DMS153 (cell line): Measurements from ENCODE around the gene TNNI2.

Experiments
- DNase-seq: peaks from one replicate; lab custom pipeline; 2025; lab: John Stamatoyannopoulos, UW

The TNNI2 gene

DNA sequence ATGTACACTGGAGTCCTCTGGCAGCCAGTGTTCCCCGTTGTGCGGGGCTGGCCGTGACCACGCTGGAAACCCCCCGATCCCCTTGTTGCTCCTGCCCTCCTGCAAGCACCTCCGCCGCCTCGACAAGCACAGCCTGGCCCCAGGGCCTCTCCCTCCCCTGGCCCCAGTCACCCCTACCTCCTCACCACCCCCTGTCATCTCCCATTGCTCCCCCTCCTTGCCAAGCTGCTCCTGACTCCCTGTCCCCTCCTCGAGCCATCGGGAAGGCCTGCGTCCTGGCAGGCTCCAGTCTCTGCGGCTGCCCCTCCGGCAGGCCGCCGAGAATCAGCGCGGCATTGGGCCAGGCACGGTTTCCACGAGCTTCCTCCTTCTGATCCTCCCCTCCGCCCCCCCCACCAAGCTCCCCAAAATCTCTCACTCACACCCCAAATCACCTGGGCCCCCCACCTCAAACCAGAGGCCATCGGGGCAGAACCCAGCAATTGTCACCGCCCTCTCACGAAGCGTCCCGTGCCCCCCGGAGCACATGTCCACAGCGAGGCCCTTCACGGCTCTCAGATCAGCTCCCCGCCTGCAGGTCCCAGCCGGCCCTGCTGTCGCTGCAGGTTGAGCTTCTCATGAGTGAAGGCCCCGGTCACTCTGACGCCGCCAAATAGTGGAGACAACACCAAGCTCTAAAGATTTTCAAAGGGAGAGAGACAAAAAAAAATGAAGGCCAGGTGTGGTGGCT lies 8.4 kb downstream of the TNNI2 start:
- DNase-seq = no peak

GRCh38 chr11:1847926-1848639 lies 9.3 kb downstream of the TNNI2 start:
- DNase-seq = no peak

- no peak for DNase-seq
Measured at GRCh38 chr11:1848640-1849430, 10.1 kb downstream of the TNNI2 start.

DNA sequence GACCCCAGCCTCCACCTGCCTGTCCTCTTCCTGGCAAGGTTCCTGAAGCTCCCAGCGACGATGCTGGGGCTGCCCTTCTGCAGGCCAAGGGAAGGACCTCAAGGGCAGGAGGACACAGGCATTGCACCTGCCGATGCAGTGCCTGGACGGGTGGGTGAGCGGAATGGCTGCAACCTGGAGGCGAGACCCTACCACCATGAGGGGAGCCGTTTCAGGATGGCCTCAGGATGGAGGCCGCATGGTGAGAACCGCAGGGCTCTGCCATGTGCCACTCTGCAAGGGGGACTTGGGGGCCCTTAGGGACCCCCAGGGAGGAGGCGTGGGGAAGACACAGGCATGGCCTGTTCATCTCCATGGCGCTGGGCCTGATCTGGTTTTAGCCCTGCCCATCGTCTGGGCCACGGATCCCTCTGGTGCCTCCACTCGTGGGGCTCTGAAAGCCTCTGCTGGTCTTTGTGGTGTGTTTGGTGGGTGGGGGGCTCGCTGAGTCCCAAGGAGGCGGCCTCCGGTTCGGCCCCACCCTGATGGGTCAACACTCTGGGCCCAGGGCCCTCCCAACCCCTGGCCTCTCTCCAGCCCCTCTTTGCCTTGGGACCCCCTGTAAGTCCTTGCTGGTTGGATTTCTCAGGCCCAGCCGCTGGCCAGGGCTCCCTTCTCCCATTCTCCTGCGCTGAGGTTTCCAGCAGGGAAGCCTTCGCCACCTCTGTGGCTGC lies 12.8 kb downstream of the TNNI2 start:
- no peak for DNase-seq

DNA sequence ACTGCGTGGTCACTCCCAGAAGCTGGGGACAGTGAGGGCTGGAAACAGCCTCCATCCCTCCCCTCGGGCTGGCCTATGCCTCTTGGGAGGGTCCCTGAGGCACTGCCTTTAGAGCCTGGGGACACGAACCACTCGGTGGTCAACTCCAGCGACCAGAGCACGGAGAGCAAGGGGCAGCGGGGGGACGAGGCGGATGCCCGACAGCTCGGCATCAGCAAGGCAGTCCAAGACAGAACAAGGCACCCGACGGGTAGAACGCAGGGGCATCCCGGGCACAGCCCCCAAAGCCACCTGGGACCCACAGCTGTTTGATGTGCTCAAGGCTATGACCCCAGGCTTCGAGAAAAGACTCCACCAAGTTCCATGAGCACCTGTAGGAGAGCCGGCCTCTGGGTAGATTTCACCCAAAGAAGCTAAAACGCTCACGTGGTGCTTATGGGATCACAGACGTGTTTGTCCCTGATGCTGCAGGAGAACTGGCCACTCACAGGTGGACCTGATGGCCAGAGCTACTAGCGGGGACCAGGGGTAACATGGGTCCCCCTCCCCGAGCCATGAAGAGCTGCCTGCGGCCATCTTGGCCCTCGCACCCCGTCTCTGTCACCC lies 13.6 kb downstream of the TNNI2 start:
- no peak for DNase-seq

- DNase-seq = no peak
Measured at GRCh38 chr11:1852877-1853276, 14.1 kb downstream of the TNNI2 start, which contains the start of gene LSP1. LSP1 (plus strand) TSS chr11:1853084; CDS start chr11:1853145, 61 bp downstream.

DNA sequence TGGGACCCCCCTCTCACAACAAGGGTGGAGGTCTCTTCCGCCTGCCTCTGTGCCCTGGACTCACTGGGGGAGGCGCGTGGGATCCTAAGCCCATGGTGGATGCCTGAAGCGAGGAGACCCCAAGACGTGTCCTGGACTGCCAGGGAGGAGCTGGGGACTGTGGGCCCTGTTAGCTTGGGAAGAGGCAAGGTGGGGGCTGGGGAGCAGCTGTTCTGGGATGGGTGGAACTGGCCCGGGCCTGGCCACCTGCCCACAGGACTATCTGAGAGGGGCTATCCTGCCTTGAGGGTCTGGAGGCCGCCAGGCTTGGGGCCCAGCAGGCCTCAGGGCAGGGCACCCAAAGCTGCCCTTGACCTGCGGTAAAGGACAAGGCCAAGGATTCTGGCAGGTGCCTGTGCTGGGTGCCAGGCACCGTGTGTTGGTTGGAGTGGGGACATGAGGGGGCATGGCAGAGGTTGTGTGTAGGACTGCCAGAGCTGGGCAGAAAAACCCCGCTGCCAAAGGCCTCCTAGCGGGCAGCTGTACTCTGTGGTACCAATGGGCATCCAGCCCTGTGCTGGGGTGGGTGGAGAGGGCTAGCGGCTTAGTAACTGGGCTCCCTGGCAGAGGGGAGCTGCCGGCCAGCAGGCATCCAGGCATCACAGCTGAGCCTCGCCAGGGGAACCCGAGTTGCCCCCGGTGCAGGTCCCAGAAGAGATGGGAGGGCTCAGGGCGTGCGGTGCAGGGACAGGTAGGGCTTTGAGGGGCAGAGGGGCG lies 14.8 kb downstream of the TNNI2 start:
- no peak for DNase-seq

DNA sequence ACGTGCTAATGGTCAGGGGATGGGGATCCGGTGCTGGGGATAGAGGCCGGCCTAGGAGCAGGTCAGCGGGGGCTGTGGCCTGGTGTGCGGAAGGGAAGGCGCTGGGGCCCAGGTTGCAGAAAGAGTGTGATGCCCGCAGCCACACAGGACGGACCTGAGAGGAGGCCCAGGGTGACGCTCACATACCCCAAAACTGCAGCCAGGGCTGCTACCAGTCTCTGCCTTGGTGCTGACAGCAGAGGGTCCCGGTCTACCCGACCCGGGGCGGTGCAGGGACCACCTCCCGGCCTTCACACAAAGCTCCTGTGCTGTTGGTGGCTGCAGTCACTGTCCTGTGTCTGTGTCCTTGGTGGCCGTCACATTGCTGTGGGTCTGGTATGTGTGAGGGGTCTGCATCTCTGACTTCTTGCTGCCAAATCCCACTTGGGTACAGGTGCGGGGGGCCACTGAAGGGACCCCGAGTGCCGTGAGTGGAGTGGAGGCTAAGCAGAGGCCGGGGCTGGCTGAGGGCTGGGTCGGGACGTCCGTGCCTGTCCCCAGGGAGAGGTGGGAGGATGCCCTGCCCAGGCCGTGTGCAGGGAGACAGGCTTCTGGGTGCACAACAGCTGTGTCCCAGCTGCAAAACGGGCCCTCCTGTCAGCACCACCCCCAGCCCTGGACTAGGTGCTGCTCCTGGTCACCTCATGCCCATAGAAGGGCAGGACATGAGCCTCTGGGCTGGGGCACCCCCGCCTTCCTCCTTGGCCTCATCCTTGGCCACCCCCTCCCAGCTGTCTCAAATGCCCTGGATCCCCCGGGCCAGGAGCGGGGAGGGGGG lies 15.6 kb downstream of the TNNI2 start:
- no peak for DNase-seq

DNA sequence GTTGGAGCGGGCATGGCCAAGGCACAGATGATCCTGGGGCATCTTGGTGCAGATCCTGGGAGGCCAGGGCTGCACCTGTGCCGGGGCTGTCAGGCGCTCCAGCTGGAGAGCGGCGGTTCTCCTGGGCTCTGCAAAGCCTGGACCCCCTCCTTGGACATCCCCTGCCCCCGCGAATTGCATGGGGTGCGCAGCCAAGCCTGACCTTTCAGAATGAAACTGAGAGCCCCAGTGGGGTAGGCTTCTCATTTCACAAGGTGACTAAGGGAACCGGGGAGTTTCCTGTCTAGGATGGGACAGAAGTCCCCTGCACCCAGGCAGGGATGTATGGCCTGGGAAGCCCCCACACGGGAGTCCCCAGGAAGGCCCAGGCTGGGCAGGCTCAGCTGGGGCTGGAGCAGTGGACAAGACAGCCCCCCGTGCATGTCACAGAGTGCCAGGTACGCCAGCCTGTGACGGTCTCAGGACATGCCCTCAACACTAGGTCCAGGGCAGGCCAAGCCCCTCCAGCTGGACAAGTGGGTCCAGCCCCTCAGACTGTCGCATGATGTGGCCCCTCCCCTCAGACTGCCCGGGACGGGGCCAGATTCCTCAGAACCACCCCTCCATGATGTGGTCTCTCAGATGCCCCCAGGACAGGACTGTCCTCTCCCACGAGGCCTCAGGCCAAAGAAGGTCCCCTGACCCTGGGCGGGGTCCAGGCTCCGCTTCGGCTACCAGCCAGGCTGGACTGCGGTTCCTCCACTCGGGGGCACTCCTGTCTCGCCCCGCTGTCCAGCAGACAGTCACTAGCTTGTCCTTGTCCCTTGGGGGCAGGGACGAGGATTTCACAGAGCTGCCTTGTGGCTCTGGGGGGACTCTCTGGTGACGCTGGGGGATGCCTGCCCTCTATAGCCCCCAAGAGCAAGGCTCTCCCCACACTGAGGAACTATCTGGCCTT lies 16.4 kb downstream of the TNNI2 start:
- no peak for DNase-seq

- no peak for DNase-seq
Measured at GRCh38 chr11:1855886-1856265, 17.1 kb downstream of the TNNI2 start.

- DNase-seq = no peak
Measured at GRCh38 chr11:1856306-1857005, 17.7 kb downstream of the TNNI2 start.

- DNase-seq = no peak
Measured at GRCh38 chr11:1857064-1857463, 18.3 kb downstream of the TNNI2 start.

DNA sequence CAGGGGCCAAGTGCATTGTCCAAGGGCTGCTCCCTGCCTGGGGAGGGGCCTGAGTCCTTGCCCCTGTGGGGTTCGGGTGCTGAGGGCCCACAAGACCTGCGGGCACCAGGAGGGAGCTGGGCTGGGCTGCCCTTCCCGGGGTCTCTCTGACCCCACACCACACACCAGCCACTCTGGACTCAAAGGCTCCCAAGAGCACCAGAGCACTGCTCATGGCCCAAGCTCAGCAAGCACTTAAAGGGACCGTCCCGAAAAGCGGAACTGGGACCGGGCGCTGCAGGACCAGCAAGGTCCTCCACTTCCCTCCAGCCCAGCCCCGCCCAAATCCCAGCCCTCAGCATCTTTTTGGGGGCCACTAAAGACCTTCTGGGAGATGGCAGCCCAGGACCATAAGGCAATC lies 19.4 kb downstream of the TNNI2 start:
- no peak for DNase-seq

- DNase-seq = no peak
Measured at GRCh38 chr11:1858576-1858975, 19.8 kb downstream of the TNNI2 start.

- DNase-seq = no peak
Measured at GRCh38 chr11:1859004-1859403, 20.2 kb downstream of the TNNI2 start.

DNA sequence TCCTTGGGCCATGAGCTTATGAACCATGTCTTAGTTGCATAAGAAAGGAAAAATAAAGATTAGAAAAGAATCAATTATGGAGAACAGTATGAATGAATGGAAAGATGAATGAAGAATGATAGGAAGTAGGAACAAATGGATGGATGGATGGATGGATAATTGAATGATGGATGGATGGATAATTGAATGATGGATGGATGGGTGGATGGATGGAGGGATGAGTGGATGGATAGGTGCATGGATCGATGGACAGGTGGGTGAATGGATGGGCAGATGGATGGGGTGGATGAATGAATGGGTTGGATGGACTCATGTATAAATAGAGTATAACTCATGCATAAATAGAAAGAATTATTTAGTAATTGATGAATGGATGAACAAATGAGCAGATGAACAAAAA lies 21.3 kb downstream of the TNNI2 start:
- no peak for DNase-seq

- DNase-seq = no peak
Measured at GRCh38 chr11:1861435-1862411, 22.9 kb downstream of the TNNI2 start.
